Calu3 (cell line): ENCODE measurements around the gene SH3BP5L. TPM values are rescaled to one million over a fixed set of nuclear protein-coding genes. Genes with fewer than 3 reads are reported as not detected.
"Not testable (repeated sequence)": the region's sequence is repeated elsewhere in the genome, so short reads cannot be mapped to it uniquely, and the experiment has no call there.

Source experiments
- BruUV-seq: library from RNA; stranded (reverse); fragments of 400-500 nt; replicated peaks from 2 replicates; lab custom pipeline; 2021; lab: Mats Ljungman, UMichigan
- CTCF ChIA-PET: fragments of 300-600 bp; sonication (Branson Sonifier 250); formaldehyde crosslinking; loops from one replicate; lab custom pipeline; 2022; ENCODE audit warnings: antibody characterized with exemption; lab: Charles Lee
- DNase-seq: peaks from one replicate; pipeline ENCODE4 v3.0.0; 2022
- H3K27ac Mint-ChIP-seq: one replicate; pipeline ENCODE4 v1.8.0; 2022; ENCODE audit warnings: mixed read lengths; ENCODE audit not compliant: unreplicated experiment
- H3K27me3 Mint-ChIP-seq: one replicate; pipeline ENCODE4 v1.8.0; 2022; ENCODE audit warnings: mixed read lengths; ENCODE audit not compliant: unreplicated experiment
- H3K36me3 Mint-ChIP-seq: one replicate; pipeline ENCODE4 v1.8.0; 2022; ENCODE audit warnings: mild to moderate bottlenecking, moderate library complexity, mixed read lengths; ENCODE audit not compliant: insufficient read depth, unreplicated experiment
- H3K4me1 Mint-ChIP-seq: one replicate; pipeline ENCODE4 v1.8.0; 2022; ENCODE audit warnings: mild to moderate bottlenecking, low read depth, mixed read lengths; ENCODE audit not compliant: unreplicated experiment
- H3K4me3 Mint-ChIP-seq: one replicate; pipeline ENCODE4 v1.8.0; 2022; ENCODE audit warnings: mild to moderate bottlenecking, low read depth, moderate library complexity, mixed read lengths; ENCODE audit not compliant: unreplicated experiment
- H3K9me3 Mint-ChIP-seq: one replicate; pipeline ENCODE4 v1.8.0; 2022; ENCODE audit warnings: low read depth, mixed read lengths; ENCODE audit not compliant: unreplicated experiment
- CTCF ChIP-seq: fragments of 200-600 bp; IDR thresholded peaks from one replicate; pipeline ENCODE4 v1.8.0; 2022; ENCODE audit warnings: antibody characterized with exemption; ENCODE audit not compliant: unreplicated experiment
- intact Hi-C: fragments of 100-400 bp; cut with micrococcal nuclease; formaldehyde crosslinking; loops from one replicate; pipeline ENCODE4 v1.10.0; 2022; ENCODE audit not compliant: unreplicated experiment
- total RNA-seq: library from RNA; stranded (reverse); gene quantifications from 2 replicates; pipeline ENCODE4 v1.2.3, GENCODE V29; 2022

The SH3BP5L gene
- total RNA-seq, 1 experiment from 2014 or later = 27.1 TPM

- CTCF ChIA-PET = no interaction called here
- H3K9me3 Mint-ChIP-seq = no peaks in the 10 kb centered on the region
- no peaks in the 10 kb centered on the region for H3K27me3 Mint-ChIP-seq
- H3K36me3 Mint-ChIP-seq = no peaks in the 10 kb centered on the region
- no peak for DNase-seq
- no peaks in the 10 kb centered on the region for H3K4me1 Mint-ChIP-seq
- BruUV-seq = no TSS peak
- no peak overlapping the region for H3K4me3 Mint-ChIP-seq
- no peak overlapping the region for H3K27ac Mint-ChIP-seq
- TF ChIP-seq CTCF = no peak
- intact Hi-C loops = no loop called here
These were observed 8.7 kb upstream of the SH3BP5L start for GRCh38 chr1:248834343-248834940.

GRCh38 chr1:248831842-248832241 is 6.1 kb upstream of the SH3BP5L start:
- intact Hi-C loops = no loop called here

GRCh38 chr1:248830718-248831017 is 5.0 kb upstream of the SH3BP5L start:
- DNase-seq, H3K27ac Mint-ChIP-seq, BruUV-seq, CTCF ChIA-PET, H3K27me3 Mint-ChIP-seq, H3K4me3 Mint-ChIP-seq, intact Hi-C loops, H3K9me3 Mint-ChIP-seq: not testable (repeated sequence)
- peaks cover 12% of the 10 kb centered on the region for H3K36me3 Mint-ChIP-seq
- peaks cover 23% of the 10 kb centered on the region for H3K4me1 Mint-ChIP-seq

More at GRCh38 chr1:248831842-248832241, 6.1 kb upstream of the SH3BP5L start:
- BruUV-seq = no TSS peak
- H3K36me3 Mint-ChIP-seq = peaks cover under 1% of the 10 kb centered on the region
- no peak for DNase-seq
- CTCF ChIA-PET = no interaction called here
- H3K27me3 Mint-ChIP-seq = no peaks in the 10 kb centered on the region
- H3K9me3 Mint-ChIP-seq = no peaks in the 10 kb centered on the region
- no peak overlapping the region for H3K27ac Mint-ChIP-seq
- no peak for TF ChIP-seq CTCF
- H3K4me1 Mint-ChIP-seq = peaks cover 17% of the 10 kb centered on the region
- no peak overlapping the region for H3K4me3 Mint-ChIP-seq

- CTCF ChIA-PET = interaction anchor here (2.7 kb wide), 1 partner anchor 9 kb away, joined by 10 read pairs; the partner anchor contains the start of gene ZNF672
These were observed 3.1 kb upstream of the SH3BP5L start for GRCh38 chr1:248828845-248829244.

More at GRCh38 chr1:248828845-248829244, 3.1 kb upstream of the SH3BP5L start:
- no peak for TF ChIP-seq CTCF
- H3K4me1 Mint-ChIP-seq = peaks cover 36% of the 10 kb centered on the region
- H3K9me3 Mint-ChIP-seq = no peaks in the 10 kb centered on the region
- no peak for DNase-seq
- no peak overlapping the region for H3K27ac Mint-ChIP-seq
- peaks cover 23% of the 10 kb centered on the region for H3K36me3 Mint-ChIP-seq
- intact Hi-C loops = no loop called here
- no peaks in the 10 kb centered on the region for H3K27me3 Mint-ChIP-seq
- BruUV-seq = no TSS peak
- H3K4me3 Mint-ChIP-seq = no peak overlapping the region
